HG02678 (cell line): ENCODE results near the gene PRR23A.

Source experiments
- ATAC-seq: cut with Tn5 transposase; IDR thresholded peaks from one replicate; pipeline ENCODE4 v1.9.1; 2021; ENCODE audit warnings: mild to moderate bottlenecking, moderate library complexity; ENCODE audit not compliant: unreplicated experiment

PRR23A gene

DNA sequence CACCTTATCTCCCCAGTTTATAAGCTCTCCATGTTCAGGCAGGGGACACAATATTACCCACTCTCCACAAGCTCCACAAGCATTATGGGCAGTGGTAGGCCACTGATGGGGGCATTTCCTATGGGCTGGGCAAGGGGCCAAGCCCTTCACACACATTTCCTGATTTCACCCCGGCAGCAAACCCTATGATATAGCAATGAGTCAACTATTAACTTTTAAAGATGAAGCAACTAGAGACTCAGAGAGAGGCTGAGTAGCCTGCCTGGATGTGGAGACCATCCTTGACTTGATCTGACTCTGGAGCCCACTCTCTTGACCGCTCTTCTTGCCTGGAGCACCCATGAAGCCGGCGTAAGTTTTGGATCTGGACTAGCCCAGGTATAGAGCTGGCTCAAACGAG, 31.6 kb downstream of the PRR23A start:
- no peak for ATAC-seq

DNA sequence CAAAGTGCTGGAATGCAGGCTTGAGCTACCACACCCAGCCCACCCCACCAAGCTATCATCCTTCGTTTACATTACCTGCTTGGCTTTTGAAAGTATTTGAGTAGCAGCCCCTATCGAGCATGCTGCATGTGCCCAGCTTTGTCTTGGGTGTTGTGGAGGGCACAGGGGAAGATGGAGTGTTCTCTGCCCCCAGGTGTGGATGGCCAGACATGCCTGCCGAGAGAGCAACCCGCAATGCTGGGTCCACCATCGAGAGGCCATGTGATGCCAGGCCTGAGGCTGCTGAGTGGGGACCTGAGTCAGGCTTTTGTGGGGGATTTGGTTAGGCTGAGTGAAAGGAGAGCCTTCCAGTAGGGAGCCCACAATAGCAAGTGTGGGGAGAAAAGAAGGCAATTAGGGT, 33.1 kb downstream of the PRR23A start:
- no peak for ATAC-seq

DNA sequence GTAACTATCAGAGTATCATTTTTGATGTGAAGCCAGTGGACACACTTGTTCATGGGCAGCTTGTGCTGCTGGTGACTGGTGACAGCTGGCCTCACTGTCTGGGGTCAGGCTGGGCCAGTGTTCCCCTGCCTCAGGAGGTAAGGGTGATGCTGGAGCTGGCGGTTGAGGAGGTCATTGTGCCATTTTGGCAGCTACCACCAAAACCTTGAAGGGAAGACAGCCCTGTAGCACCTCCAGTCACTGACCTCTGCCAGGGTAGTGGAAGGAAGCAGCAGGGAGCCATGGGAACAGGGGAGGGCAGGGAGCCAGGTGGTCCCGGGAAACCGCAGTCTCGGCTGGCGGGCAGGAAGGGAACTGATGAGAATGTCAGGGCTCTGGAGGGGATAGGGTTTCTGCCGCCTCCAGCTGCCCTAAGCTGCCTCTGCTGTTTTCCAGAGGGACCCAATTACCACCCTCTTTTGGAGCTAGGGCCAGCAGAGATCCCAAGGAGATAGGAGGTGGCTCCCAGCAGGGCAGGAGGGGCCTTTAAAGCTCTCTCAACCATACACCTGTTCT, 34.2 kb downstream of the PRR23A start:
- ATAC-seq = no peak

DNA sequence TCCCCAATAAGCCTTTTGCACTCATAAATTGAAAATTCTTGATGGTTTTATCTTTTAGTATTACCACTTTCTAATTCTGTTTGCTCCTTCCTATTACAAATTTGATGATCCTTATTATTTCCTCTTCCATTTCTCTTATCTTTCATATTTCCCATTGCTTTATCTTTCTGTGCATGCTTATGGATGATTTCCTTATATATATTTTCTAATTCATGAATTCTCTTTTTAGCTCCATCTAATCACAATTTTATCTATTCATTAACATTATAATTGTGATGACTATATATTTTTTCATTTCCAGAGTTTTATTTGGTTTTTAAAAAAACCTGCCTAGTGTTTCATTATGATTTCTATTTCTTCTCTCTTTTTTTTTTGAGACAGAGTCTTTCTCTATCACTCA, 41.1 kb downstream of the PRR23A start:
- no peak for ATAC-seq

DNA sequence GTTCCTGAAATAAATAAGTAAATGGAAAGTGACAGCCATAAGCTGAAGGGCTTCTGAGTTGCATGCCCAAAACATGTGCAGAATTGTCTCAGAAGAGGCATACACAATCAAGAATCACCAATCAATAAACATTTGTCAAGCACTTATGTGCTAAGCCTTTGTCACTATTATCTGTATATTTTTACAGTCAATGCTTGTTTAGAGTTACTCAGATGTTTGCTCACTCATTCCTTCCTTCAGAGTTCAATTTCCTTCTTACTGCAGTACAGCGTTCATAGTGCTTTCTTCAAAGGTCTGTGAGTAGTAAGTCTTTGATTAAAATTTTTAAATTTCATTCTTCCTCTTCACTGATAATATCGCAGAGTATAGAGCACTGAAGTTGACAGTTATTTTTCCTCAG, 41.8 kb downstream of the PRR23A start:
- ATAC-seq = no peak

DNA sequence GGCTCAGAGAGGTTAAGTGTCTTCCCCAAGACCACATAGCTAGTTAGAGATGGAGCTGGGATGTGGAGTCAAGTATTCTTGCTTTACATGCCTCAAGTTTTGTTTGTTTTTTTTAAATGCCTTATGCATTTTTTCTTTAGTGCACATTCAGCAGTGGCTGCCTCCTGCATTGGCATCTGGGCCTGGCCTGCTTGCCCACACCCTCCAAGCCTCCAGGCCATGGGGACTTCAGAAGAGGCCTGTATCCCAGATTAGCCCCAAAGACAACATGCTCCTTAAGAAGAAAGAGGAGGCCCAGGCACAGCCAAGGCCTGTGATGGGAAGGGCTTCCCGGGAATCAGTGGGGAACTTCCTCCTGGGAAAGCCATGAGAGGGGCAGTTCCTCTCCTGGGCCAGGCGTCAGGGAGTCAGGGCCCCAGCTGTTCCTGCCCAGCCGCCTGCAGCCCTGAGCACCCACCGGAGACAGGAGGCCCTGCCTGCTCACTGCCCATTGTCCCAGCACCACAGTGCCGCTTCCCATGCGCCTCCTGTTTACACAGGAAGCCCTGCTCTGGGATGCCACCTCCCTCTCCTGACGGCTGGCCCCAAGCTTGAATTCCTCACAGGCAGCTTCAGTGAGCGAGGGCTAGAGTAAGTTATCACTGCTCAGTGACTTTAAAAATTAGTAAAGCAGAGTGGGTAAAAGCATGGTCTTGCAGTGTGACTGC, 43.1 kb downstream of the PRR23A start:
- no peak for ATAC-seq

DNA sequence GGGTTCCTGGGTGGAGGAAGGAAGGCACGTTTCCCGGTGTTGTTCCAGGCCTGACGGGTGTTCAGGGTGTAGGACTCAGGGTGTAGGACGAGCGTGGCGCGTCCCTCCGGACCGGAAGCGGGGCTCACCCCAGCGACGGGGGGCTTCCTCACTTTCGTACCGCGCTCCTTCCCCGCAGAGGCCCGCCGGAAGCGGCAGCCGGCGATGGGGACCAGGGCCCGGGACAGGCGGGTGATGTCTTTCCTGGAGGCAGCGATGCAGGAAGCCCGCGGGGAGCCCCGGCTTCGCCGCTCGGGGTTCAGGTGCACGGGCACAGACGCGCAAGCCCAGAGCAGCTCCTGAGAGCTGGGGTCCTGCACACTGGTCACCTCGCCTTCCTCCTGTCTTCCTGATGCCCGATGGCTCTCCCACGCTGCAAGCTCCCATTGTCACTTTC, 45.6 kb downstream of the PRR23A start:
- no peak for ATAC-seq
